Measurements from ENCODE around the gene PTPRCAP.
"Not testable (repeated sequence)": the region's sequence is repeated elsewhere in the genome, so short reads cannot be mapped to it uniquely, and the experiment has no call there.

The PTPRCAP gene

DNA sequence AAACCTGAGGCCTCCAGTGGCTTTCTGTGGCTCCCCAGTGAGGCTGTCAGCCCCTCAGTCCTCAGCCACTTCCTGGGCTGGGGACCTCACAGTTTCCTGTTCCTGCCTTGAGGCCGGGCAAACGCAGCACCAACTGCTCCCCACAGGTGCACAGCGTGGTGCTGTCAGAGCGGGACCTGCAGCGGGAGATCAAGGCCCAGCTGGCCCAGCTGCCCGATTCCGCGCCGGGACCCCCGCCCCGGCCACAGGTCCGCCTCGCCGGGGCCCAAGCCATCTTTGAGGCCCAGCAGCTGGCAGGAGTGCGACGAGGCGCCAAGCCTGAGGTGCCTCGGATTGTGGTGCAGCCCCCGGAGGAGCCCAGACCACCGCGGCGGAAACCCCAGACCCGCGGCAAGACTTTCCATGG, 28.2 kb downstream of the PTPRCAP start:
- DNase-seq (ENCODE audit: low read depth in 2 of 2), result no peak

DNA sequence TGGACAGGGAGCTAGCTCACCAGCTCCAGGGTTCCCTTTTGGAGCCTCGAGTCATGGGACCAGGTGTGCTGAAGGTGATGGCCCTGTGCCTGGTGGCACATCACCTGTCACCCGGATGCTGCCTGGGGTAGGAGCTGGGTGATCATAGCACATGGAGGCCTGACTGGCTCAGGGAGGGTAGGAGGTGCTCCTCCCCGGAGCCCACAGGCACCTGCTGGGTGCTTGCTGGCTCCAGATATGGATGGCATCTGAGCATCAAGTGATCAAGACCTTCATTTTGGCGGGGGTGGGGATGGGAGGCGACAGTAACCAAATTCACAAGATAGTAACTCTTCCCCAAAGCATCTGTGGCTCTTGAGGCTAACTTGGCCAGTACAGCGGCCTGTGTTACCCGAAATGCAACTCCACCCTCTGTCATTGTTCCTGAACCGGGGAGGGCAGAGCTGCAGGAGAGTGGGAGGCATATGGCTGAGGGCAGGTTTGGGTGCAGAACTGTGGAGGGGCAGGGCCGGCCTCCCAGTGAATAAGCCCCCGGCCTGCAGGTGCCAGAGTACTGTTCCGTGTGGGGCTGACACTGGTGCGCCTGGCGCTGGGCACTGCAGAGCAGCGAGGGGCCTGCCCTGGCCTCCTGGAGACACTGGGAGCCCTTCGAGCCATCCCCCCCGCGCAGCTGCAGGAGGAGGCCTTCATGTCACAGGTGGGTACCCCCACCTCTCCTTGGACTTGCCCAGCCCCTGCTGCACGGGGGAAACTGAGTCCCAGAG, 28.9 kb downstream of the PTPRCAP start:
- DNase-seq (ENCODE audit: low read depth in 2 of 2), result no peak

DNA sequence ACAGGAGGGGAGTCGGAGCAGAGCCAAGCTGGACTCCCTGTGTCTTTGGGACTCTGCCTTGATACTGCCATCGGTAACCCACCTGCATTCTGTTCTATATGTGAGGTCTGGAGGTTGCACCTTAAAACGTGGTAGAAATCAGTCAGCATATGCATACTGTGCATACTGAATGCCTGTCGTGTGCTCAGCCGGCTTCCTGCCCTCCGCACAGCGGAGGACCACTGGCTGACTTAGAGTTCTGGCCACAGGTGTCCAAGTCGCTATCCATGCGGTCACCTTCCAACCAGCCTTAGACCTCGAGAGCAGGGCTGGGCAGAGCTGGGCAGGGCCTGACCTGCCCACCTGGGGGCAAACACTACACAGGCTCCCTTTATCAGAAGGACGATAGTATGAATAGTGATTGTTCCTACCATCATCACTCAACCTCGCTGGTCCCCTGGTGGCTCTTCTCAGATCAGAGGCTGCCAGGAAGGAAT, 29.8 kb downstream of the PTPRCAP start:
- no peak for DNase-seq (ENCODE audit: low read depth in 2 of 2)

DNA sequence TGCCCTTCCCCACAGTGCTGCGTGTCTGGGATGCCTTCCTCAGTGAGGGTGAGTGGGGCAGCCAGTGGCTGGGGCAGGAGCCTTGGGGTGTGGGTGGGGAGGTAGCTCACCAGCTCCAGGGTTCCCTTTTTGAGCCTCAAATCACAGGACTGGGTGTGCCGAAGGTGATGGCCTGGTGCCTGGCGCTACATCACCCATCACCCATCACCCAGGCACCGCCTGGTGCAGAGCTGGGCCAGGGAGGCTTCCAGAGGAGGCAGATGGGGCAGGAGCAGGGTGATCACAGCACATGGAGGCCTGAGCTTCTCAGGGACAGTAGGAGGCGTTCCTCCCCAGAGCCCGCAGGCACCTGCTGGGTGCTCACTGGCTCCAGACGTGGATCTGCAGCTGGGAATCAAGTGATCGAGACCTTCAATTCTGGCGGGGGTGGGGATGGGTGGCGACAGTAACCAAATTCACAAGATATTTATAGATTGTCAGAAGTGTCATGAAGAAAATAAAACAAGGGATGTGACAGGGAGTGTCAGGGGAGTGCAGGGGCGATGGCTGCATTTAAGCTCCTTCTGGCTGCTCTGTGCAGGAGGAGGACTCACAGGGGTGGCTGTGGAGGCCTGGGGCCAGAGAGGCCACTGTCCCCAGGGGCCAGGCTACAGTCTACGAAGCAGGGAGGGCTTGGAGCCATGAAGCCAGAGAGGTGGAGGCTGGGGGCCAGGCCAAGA, 30.4 kb downstream of the PTPRCAP start:
- DNase-seq (ENCODE audit: low read depth in 2 of 2), result no peak

DNA sequence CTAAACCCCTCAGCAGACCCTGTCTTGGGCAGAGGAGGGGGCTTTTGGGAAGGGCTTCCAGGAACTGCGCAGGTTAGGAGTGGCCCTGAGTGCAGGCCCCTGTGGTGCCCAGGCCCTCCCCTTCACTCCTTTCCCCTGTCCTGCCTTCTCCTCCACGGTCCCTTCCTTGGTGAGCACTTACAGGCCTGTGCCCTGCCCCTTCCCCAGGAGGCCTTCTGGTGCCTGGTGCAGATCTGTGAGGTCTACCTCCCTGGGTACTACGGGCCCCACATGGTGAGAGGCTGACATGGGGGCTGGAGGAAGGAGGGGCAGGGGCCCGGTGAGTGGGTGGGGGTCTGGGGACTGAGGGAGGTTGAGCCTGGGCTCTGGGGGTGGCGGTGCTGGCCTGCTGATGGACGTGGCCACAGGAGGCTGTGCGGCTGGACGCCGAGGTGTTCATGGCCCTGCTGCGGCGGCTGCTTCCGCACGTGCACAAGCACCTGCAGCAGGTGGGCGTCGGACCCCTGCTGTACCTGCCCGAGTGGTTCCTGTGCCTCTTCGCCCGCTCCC, 31.0 kb downstream of the PTPRCAP start:
- no peak for DNase-seq (ENCODE audit: low read depth in 2 of 2)

DNA sequence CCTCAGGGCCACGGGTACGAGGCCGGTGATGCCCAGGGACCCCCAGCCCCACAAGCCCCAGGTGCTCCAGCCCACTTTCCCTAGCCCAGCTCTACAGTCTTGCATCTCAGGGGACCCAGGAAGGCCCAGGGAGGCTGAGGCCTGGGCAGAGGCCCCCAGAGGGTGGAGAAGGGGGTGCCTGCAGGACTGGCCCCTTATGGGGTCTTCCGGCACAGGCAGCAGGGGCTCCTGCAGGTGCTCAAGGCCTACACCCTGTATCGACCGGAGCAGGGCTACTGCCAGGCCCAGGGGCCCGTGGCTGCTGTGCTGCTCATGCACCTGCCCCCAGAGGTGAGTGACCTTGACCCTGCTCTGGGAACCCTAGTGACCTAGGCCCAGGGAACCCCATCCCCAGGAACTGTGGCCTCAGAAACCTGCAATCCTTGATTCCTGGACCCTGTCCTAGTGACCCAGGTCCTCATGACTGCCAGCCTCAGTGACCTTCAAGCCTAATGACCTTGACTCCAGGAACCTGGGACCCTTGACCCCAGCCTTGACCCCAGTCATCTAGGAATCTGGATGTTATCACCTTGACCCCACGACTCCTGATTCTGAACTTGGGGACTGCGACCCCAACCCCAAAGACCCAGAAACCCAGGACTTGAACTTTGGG, 31.7 kb downstream of the PTPRCAP start:
- no peak for DNase-seq (ENCODE audit: low read depth in 2 of 2)

DNA sequence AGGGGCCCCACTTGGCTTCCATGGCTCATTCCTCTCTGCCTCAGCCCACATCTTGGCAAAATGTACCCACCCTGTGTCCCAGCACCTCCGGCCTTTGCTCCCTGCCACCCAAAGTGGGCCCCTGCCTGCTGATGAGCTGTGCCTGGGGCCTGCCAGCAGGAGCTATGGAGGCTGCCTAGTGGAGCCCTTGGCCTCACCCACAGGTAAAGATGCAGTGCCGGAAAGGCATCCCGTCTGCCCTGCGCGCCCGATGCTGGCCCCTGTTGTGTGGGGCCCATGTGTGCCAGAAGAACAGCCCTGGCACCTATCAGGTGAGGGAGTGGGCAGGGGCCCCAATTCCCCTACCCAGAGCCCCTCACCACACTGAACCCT, 32.3 kb downstream of the PTPRCAP start:
- DNase-seq (ENCODE audit: low read depth in 2 of 2), result no peak

DNA sequence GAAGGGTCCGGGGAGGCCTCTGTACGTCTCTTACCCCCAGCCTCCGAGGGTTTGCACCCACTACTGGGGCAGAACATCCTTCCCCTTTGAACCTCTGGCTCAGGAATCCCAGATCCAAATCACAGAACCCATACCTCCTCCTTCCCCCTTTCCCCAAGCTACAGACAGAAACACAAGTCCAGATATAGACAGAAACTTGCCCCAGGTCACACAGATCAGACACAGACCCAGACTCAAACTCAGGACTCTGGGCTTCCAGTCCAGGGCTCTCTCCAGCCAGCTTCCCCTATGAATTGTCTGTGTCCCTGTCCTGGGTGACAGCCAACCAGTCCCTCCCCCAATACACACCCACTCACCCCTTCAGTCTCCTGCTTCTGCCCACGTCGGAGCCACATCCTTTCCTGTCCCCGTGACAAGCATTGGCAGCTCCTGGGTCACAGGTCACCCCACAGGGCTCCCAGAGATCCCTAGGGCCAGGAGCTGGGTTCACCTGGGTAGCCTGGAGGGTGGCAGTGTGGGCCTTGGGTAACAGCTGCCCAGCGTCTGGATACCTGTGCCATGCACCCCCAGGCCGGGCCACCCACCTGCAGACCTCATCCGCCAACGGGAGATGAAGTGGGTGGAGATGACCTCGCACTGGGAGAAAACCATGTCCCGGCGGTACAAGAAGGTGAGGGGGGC, 32.8 kb downstream of the PTPRCAP start:
- DNase-seq (ENCODE audit: low read depth in 2 of 2), result no peak

DNA sequence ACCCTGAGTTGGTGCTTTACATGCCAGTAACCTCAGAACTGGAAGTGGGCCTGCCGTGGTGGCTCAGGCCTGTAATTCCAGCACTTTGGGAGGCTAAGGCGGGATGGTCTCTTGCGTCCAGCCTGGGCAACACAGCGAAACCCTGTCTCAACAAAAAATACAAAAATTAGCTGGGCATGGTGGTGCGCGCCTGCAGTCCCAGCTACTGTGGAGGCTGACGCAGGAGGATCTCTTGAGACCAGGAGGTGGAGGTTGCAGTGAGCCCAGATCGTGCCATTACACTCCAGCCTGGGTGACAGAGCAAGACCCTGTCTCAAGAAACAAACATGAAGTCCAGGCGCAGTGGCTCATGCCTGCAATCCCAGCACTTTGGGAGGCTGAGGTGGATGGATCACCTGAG, 34.4 kb downstream of the PTPRCAP start:
- not testable (repeated sequence) for DNase-seq (ENCODE audit: low read depth in 2 of 2)

DNA sequence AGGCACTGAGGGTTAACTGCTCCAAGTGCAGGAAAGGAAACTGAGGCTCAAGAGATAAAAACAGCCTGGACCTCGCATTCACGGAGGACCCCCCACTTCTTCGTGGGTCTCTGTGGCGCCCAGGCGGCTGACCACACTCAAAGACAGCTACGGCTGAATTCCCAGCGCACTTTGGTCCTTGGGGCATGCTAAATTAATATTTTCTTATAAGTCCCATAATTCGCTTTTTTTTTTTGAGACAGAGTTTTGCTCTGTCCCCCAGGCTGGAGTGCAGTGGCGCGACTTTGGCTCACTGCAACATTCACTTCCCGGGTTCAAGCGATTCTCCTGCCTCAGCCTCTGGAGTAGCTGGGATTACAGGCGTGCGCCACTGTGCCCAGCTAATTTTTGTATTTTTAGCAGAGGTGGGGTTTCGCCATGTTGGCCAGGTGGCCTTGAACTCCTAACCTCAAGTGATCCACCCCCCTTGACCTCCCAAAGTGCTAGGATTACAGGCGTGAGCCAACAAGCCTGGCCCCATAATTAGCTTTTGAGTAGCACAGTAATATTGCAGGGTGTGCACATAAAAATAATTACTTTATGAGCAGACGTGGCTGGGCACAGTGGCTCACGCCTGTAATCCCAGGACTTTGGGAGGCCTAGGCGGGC, 35.2 kb downstream of the PTPRCAP start:
- not testable (repeated sequence) for DNase-seq (ENCODE audit: low read depth in 2 of 2)

DNA sequence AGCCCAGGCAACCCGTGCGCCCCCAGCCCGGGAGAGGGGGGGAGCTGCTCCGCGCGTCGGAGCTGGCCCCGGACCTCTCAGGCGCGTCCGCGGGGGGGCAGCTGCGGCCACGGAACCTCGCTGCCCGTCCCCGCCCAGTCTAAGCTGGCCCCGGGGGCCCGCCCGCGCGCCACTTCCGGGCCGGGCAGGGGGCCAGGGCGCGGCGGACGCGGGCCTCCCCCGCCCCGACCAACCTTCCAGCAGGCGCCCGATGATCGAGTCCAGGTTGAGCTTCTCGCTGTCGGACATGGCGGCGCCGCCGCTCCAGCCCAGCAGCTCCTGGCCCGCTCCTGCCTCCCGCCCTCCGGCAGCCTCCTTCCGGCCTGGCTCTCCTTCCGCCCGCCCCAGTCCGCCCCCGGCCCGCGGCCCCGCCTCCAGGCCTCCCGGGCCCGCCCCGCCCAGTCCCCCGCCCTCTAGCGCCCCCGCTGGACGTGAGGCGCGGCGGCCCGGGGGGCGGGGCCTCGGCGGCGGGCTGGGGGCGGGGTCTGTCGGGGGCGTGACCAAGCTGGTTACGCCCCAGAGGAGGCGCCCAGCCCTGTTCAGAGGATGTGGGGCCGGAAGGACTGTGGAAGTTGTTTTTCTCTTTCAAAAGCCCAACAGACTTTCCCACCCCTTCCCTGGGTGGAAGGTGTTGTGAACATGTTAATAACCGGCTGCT, 35.8 kb downstream of the PTPRCAP start, which contains the start of gene PPP1CA:
Gene PPP1CA, minus strand, starts transcription at position 364 of the 697 bp plus-strand sequence. Its CDS starts 76 bp downstream, at position 288.
- peak; percentile 73 to 75 for DNase-seq (ENCODE audit: low read depth in 2 of 2)

DNA sequence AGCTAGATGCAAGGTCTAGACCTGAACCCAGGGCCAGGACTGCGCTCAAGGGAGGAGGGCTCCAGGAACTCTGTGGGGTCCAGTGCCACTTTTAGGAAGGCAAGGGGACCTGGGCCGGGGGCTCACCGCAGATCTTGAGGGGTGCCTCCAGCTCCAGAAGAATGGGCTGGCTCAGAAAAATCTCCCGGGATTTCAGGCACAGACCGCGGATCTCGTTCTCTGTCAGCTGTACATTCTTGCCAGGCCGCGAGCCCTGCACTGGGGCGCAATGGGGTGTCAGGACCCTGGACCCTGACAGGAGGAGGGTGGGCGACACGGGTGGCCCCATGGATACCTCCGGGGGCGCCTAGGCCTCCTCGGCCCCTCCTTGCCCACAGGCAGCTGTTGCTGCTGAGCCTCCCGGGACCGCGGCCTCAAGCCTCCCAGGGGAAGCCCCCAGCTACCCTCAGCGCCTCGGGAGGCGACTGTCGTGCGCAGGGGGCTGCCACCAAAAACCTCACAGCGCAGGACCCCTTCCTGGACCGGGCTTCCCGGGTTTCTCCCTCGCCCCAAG, 36.5 kb downstream of the PTPRCAP start:
- DNase-seq (ENCODE audit: low read depth in 2 of 2), result no peak

DNA sequence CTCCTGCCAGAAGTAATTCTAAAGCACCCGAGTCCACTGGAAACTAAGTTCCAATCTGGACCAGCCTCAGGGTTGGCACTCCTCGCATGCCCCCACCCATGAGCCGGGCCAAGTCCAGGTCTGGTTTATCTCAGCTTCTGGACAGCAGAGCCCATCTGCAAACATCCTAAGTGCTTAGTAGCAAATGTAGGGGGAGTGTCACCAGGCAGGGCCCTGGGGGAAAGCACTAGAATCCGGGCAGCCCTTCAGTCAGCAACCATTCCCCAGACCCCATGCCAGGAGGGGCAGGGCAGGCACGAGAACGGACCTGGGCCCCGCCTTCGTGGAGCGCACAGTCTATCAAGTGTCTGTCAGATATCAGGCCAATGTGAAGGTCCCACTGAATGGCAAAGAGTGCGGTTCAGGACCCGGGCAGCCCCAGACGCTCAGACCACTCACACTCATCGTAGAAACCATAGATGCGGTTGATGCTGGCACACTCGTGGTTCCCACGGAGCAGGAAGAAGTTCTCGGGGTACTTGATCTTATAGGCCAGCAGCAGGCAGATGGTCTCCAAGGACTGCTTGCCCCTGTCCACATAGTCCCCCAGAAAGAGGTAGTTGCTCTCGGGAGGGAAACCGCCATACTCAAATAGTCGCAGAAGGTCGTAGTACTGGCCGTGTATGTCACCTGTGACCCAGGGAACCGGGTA, 37.1 kb downstream of the PTPRCAP start:
- DNase-seq (ENCODE audit: low read depth in 2 of 2), result no peak

DNA sequence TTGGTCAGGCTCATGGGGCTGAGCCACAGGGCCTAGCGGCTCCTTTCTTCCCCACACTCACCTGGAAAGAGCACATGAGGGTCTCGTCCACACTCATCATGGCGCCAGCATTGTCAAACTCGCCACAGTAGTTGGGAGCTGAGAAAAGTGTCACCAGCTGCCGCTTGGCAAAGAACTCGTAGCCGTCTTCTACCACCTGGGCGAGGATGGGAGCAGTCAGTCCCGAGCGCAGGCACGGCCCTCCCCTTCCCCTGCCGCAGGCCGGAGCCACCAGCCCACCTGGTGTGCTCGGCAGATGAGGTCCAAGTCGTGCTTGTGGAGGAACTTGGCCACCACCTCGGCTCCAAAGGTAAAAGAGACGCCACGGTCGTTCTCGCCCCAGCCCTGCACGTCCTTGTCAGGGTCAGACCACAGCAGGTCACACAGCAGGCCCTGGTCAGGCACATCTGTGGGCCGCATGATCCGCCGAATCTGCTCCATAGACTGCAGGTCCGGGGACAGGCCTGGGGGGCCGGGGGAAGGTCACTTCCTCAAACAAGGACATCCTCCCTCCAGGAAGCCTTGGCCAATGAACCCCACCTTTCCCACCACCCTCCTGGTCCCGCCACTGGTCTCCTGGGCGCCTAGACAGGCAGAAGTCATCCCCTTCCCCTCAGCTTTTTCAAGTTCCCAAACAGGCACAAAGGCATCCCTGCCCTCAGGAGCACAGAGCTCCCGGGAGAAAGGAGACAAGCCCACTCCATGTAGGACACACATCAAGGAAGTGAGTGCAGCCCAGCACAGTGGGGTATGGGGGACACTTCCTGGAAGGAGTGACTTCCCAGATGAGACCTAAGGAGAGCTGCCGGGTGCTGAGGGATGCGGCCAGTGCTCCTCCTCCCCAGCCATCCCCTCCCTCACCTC, 38.6 kb downstream of the PTPRCAP start:
- no peak for DNase-seq (ENCODE audit: low read depth in 2 of 2)

DNA sequence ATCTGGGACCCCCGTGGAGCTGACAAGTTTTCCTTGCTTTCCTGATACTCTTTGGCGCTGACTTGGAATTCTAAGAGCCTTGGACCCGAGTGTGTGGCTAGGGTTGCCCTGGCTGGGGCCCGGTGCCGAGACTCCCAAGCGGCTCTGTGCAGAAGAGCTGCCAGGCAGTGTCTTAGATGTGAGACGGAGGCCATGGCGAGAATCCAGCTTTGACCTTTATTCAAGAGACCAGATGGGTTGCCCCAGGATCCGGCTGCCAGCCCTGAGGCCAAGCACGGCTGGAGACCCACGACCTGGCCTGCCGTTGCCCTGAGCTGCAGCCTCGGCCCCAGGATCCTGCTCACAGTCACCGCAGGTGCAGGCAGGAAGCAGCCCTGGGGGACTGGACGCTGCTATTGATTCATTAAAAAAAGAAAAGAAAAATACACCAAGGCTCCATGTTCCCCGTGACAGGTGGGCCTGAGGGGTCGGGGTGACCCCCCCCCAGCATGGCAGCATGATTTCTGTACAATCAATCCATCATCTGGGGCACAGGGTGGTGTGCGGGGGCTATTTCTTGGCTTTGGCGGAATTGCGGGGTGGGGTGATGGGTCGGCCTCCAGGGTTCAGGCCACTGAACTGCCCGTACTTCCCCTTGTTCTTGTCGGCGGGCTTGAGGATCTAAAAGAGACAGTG, 39.4 kb downstream of the PTPRCAP start:
- DNase-seq (ENCODE audit: low read depth in 2 of 2), result no peak

DNA sequence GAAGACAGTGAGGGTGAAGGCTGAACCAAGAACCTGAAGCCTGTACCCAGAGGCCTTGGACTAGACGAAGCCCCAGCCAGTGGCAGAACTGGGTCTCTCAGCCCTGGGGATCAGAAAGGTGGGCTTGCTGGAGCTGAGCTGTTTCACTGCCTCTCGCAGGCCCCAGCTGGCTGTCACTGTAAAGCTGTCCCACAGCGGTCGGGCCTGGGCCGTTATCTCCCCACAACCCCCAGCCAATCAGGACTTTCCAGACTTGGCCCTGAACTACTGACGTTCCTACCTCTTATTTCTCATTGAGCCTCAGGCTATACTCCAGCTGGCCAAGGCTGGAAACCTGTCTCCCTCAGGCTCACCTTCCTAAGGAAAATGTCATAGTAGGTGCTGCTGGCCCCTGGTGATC, 39.9 kb downstream of the PTPRCAP start:
- no peak for DNase-seq (ENCODE audit: low read depth in 2 of 2)

DNA sequence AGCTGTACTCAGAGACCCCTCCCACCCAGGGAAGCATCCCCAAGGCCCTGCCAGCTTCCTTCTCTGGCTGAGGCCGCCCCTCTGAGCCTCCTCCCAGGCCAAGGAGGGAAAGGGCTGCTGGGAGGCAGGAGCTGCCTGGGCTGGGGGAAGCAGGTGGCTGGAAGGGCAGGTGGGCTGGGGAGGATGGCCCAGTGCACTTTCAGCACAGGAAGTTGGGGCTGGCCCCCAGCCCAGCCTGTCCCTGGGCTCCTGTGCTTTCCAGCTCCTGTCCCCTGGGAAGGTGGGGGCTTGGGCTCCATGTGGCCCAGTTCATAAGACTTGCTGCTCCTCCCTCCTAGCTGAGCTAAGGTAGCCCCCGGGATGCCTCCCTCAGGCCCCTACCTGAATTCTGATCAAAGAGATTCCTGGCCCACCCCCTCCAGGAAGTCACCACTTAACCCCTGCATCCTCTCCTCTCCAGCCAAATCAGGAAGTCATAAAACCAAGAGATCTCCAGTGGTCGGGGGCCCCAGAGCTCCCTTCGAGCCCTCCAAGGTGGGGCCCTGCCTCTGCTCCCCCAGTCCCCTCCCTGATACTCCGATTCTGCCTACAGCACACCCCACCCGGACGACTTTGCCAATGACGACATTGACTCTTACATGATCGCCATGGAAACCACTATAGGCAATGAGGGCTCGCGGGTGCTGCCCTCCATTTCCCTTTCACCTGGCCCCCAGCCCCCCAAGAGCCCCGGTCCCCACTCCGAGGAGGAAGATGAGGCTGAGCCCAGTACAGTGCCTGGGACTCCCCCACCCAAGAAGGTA, 40.7 kb downstream of the PTPRCAP start:
- no peak for DNase-seq (ENCODE audit: low read depth in 2 of 2)
